Adrenal gland (tissue), 5 donors: ENCODE measurements around the gene RYR2.

Source experiments
- CTCF ChIP-seq, 6 experiments: fragments of 450-650 bp in 4 of 6; fragments of 200-600 bp in 2 of 6; sonication (generic) in 1 of 6; IDR thresholded peaks; 1 replicate in 5 of 6; 2 replicates in 1 of 6; pipeline versions ENCODE4 v1.5.1 to v1.8.0; 2016 to 2021; ENCODE audit warnings: antibody characterized with exemption in 6 of 6, mild to moderate bottlenecking in 2 of 6, moderate library complexity in 1 of 6
- POLR2A ChIP-seq, 2 donors: fragments of 450-650 bp; IDR thresholded peaks; one replicate each; pipeline ENCODE4 v1.6.1; 2017; ENCODE audit warnings: antibody characterized with exemption in 2 of 2, mild to moderate bottlenecking in 2 of 2, moderate library complexity in 1 of 2
- donor health status: DM: no; HTN: no; CAD: no.

DNA sequence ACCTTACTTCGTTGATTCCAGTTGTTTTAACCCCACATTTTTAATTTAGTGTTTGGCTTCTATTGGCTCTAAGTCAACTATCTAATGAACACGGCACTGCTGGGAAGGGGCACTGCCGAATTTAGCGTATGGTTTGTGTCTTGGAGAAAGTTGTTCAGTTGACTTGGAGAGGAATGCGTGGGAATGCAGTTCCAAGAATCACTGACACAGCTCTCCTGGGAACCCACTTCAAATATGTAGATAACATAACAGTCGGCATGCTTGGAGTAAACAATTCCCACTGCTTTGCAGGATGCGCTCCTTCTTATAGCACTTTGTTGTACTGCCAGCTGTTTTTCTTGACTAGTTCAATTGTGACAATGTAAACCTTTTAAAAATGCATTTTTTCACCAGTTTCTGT, 104.3 kb downstream of the RYR2 start:
- TF ChIP-seq CTCF (IDR thresholded peaks at IDR 0.05): no peak
- TF ChIP-seq POLR2A (IDR thresholded peaks at IDR 0.05): no peak
